ENCODE measurements around the gene GPSM3. TPM values are rescaled to one million over a fixed set of nuclear protein-coding genes. Genes with fewer than 3 reads are reported as not detected.
A peak's percentile ranks its signal among the peaks of the same experiment; 100 is the strongest.

Gene GPSM3
- total RNA-seq, 1 experiment from 2014 or later = 4.8 TPM

DNA sequence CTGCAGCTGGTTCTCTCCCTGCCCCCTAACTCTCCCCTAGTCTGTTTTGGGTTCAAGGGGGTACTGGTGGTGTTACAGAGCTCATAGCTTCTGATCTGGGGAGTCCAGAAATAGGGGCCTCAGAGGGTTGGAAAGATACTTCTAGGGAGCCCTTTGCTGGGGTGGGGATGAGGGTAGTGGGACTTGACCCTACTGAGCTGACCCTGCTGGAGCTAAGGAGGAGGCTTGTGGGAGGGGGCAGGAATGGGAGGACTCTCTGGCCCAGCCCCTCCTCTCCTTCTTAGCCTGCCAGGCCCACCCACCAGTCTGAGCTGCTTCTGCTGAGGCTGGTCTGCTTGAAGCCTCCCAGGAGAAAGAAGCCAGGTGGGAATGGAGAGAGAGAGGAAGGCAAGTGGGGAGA, 28.1 kb downstream of the GPSM3 start, which contains the start of gene EGFL8:
Gene EGFL8 (plus strand): TSS at position 301 of the 400 bp plus-strand sequence. CDS start 1,571 bp downstream, outside the sequence.
- no peak for DNase-seq (ENCODE audit: low spot score)
- Histone ChIP-seq H3K36me3 (ENCODE audit: insufficient read depth, low read length, poor library complexity, severe bottlenecking) (peaks cover 25% of the 10 kb centered on the region), H3K27ac (ENCODE audit: low read depth, low read length, poor library complexity, severe bottlenecking) (peak within 1 kb of the TSS; percentile 85), H3K4me3 (ENCODE audit: low read depth, low read length, poor library complexity, severe bottlenecking) (no peak within 1 kb of the TSS), H3K9me3 (ENCODE audit: low read depth, low read length, poor library complexity, severe bottlenecking) (no peaks in the 10 kb centered on the region), H3K4me1 (ENCODE audit: insufficient read depth, low read length, poor library complexity, severe bottlenecking) (peaks cover 17% of the 10 kb centered on the region), H3K27me3 (replicated peaks; ENCODE audit: insufficient read depth, low read depth, low read length, poor library complexity) (no peaks in the 10 kb centered on the region)
- BruUV-seq (replicated peaks) = no TSS peak
- CTCF ChIA-PET = interaction anchor here (0.6 kb wide), 2 partner anchors 26 to 31 kb away, joined by 3 to 4 read pairs; no protein-coding TSS in a partner anchor
- TF ChIP-seq, protein P1, sequence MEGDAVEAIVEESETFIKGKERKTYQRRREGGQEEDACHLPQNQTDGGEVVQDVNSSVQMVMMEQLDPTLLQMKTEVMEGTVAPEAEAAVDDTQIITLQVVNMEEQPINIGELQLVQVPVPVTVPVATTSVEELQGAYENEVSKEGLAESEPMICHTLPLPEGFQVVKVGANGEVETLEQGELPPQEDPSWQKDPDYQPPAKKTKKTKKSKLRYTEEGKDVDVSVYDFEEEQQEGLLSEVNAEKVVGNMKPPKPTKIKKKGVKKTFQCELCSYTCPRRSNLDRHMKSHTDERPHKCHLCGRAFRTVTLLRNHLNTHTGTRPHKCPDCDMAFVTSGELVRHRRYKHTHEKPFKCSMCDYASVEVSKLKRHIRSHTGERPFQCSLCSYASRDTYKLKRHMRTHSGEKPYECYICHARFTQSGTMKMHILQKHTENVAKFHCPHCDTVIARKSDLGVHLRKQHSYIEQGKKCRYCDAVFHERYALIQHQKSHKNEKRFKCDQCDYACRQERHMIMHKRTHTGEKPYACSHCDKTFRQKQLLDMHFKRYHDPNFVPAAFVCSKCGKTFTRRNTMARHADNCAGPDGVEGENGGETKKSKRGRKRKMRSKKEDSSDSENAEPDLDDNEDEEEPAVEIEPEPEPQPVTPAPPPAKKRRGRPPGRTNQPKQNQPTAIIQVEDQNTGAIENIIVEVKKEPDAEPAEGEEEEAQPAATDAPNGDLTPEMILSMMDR (conservative IDR thresholded peaks at IDR 0.05; ENCODE audit: low read depth, low read length) = no peak
- no peak for TF ChIP-seq EZH2 (IDR thresholded peaks at IDR 0.05; ENCODE audit: borderline replicate concordance, low read depth, low read length, poor library complexity, severe bottlenecking)
- intact Hi-C loops (cut with micrococcal nuclease; ENCODE audit: unreplicated experiment) = no loop called here
- POLR2A ChIA-PET (ENCODE audit: low non-redundant PET) = interaction anchor here (1.1 kb wide), 1 partner anchor 14 kb away, joined by 5 read pairs; the partner anchor contains the start of gene RNF5

- Histone ChIP-seq H3K9me3 (ENCODE audit: low read depth, low read length, poor library complexity, severe bottlenecking) (no peaks in the 10 kb centered on the region), H3K4me3 (ENCODE audit: low read depth, low read length, poor library complexity, severe bottlenecking) (no peak overlapping the region), H3K4me1 (ENCODE audit: insufficient read depth, low read length, poor library complexity, severe bottlenecking) (peaks cover 17% of the 10 kb centered on the region), H3K36me3 (ENCODE audit: insufficient read depth, low read length, poor library complexity, severe bottlenecking) (peaks cover 23% of the 10 kb centered on the region), H3K27me3 (replicated peaks; ENCODE audit: insufficient read depth, low read depth, low read length, poor library complexity) (no peaks in the 10 kb centered on the region), H3K27ac (ENCODE audit: low read depth, low read length, poor library complexity, severe bottlenecking) (peak overlapping the region; percentile 85)
- ChIA-PET POLR2A (ENCODE audit: low non-redundant PET) (interaction anchor here (1.1 kb wide), 1 partner anchor 14 kb away, joined by 5 read pairs; the partner anchor contains the start of gene RNF5), CTCF (interaction anchor here (0.6 kb wide), 1 partner anchor 27 kb away, joined by 3 read pairs; no protein-coding TSS in a partner anchor)
- no peak for TF ChIP-seq EZH2 (IDR thresholded peaks at IDR 0.05; ENCODE audit: borderline replicate concordance, low read depth, low read length, poor library complexity, severe bottlenecking)
- TF ChIP-seq, protein P1 (conservative IDR thresholded peaks at IDR 0.05; ENCODE audit: low read depth, low read length) = no peak
- no TSS peak for BruUV-seq (replicated peaks)
- DNase-seq (ENCODE audit: low spot score) = peak; percentile 75
- intact Hi-C loops (cut with micrococcal nuclease; ENCODE audit: unreplicated experiment) = no loop called here
These were observed 28.7 kb downstream of the GPSM3 start for GRCh38 chr6:32163559-32164258.

DNA sequence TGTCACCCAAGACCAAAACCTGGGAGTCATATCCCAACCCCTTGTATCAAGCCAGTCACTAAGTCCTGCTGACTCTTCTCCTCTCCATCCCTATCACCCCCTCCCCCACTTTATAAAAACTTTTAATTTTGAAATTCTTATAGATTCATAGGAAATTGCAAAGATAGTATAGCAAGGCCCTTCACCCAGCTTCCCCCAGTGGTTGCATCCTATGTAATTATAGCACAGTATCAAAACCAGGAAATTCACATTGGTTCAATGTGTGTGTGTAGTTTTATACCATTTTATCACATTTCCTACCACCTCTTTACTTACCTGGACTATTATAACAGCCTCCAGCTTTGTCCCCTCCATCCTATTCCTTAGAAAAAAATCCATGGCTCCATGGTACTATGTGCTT, 34.4 kb downstream of the GPSM3 start:
- CTCF ChIA-PET = no interaction called here

More for the DNA sequence above, 34.4 kb downstream of the GPSM3 start:
- no peak for DNase-seq (ENCODE audit: low spot score)
- intact Hi-C loops (cut with micrococcal nuclease; ENCODE audit: unreplicated experiment) = no loop called here
- Histone ChIP-seq H3K36me3 (ENCODE audit: insufficient read depth, low read length, poor library complexity, severe bottlenecking) (peaks cover 29% of the 10 kb centered on the region), H3K27ac (ENCODE audit: low read depth, low read length, poor library complexity, severe bottlenecking) (no peak overlapping the region), H3K4me3 (ENCODE audit: low read depth, low read length, poor library complexity, severe bottlenecking) (no peak overlapping the region), H3K27me3 (replicated peaks; ENCODE audit: insufficient read depth, low read depth, low read length, poor library complexity) (no peaks in the 10 kb centered on the region), H3K9me3 (ENCODE audit: low read depth, low read length, poor library complexity, severe bottlenecking) (no peaks in the 10 kb centered on the region), H3K4me1 (ENCODE audit: insufficient read depth, low read length, poor library complexity, severe bottlenecking) (peaks cover 10% of the 10 kb centered on the region)
- POLR2A ChIA-PET (ENCODE audit: low non-redundant PET) = no interaction called here
- no TSS peak for BruUV-seq (replicated peaks)
- TF ChIP-seq, protein P1 (conservative IDR thresholded peaks at IDR 0.05; ENCODE audit: low read depth, low read length) = no peak
- no peak for TF ChIP-seq EZH2 (IDR thresholded peaks at IDR 0.05; ENCODE audit: borderline replicate concordance, low read depth, low read length, poor library complexity, severe bottlenecking)

All from A673 (cell line).